OCI-LY1 (cell line): ENCODE measurements around the gene CLIC4.

Experiments used
- EZH2 ChIP-seq: fragments of 200-600 bp; sonication (generic), shearing (Covaris generic); IDR thresholded peaks from 2 replicates; pipeline ENCODE4 v1.8.0; 2017; ENCODE audit warnings: borderline replicate concordance, mixed run types, mild to moderate bottlenecking, antibody characterized with exemption, low read length, moderate library complexity, mixed read lengths
- TF ChIP-seq, protein P1 (sequence below): fragments of 200-600 bp; sonication (generic), shearing (Covaris generic); IDR thresholded peaks from 2 replicates; pipeline ENCODE4 v1.5.1; 2017; ENCODE audit warnings: mild to moderate bottlenecking, antibody characterized with exemption, low read length, moderate library complexity, mixed read lengths

DNA sequence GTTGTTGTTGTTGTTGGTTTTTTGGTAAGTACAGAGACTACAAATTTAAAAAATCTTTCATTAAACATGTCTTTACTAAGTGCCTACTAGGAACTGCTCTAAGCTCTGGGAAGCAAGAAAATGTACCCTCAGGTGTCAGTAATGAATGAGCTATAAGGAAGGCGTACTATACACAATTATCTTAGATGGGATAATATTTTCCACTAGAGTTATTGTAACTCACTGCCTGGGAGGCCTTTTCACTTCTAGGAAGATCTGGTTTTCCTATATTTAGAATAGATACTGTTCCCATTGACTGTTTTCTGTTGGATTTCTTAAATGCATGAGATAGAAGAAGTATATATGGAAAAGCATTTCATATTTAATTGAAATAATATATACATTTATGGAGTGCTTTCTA lies 19.6 kb downstream of the CLIC4 start:
- TF ChIP-seq, protein P1, sequence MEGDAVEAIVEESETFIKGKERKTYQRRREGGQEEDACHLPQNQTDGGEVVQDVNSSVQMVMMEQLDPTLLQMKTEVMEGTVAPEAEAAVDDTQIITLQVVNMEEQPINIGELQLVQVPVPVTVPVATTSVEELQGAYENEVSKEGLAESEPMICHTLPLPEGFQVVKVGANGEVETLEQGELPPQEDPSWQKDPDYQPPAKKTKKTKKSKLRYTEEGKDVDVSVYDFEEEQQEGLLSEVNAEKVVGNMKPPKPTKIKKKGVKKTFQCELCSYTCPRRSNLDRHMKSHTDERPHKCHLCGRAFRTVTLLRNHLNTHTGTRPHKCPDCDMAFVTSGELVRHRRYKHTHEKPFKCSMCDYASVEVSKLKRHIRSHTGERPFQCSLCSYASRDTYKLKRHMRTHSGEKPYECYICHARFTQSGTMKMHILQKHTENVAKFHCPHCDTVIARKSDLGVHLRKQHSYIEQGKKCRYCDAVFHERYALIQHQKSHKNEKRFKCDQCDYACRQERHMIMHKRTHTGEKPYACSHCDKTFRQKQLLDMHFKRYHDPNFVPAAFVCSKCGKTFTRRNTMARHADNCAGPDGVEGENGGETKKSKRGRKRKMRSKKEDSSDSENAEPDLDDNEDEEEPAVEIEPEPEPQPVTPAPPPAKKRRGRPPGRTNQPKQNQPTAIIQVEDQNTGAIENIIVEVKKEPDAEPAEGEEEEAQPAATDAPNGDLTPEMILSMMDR = no peak
- TF ChIP-seq EZH2 = no peak
